ENCODE measurements around the gene MEN1. TPM values are rescaled to one million over a fixed set of nuclear protein-coding genes. Genes with fewer than 3 reads are reported as not detected.

The MEN1 gene
- total and polyA plus RNA-seq, 2 of the 13 experiments (the other 11 are each of a cell fraction or from before 2014, with no cell fraction given), result 20.5 to 27.3 TPM

DNA sequence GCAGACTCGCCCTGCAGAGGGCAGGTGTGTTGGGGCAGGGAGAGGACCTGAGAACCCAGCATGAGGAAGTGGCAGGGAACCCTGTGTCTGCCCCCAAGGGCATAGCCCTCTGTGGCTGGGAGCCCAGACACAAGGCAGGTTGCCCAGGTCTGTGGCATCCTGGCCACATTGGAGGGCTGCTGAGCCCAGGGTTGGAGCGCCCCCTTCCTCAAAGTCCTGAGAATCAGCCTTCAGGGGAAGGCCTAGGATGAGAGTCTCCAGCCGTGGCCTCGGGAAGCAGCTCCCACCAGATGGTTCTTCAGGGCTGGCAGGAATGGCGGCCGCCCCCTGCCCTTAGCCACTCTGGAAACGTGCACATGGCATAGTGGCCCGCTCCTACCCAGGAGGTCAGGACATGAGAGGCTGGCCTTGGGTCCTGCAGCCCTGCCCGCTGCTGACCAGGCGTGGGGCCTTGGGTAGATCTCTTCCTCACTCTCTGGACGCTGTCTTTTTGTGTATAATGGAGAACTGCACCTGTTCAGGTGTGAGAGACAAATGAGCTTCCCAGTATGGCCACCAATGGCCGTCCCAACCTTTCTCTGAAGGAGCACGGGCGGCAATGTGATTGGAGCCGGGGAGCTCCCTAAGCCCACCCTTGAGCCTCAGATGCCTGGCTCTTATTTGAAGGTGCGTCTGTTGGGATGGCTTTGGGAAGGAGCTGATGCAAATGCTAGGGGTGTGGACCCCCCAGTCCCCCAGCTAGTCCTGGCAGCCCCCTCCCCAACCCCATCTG, 38.7 kb upstream of the MEN1 start (continued):
- TF ChIP-seq USF2 (IDR thresholded peaks at IDR 0.05; ENCODE audit: low read depth, low read length) (no peak), USF2 (CRISPR knock-in tag; IDR thresholded peaks at IDR 0.05; ENCODE audit: borderline replicate concordance) (no peak), ATF7-NPFF (CRISPR knock-in tag; IDR thresholded peaks at IDR 0.05; ENCODE audit: low read depth) (no peak), MXI1 (IDR thresholded peaks at IDR 0.05; ENCODE audit: borderline replicate concordance, low read depth, low read length) (no peak), ZNF800 (CRISPR knock-in tag; IDR thresholded peaks at IDR 0.05) (no peak), NFIC (IDR thresholded peaks at IDR 0.05; ENCODE audit: low read length) (no peak), ZSCAN21 (CRISPR knock-in tag; IDR thresholded peaks at IDR 0.05; ENCODE audit: borderline replicate concordance) (no peak), ZNF569 (CRISPR knock-in tag; IDR thresholded peaks at IDR 0.05; ENCODE audit: borderline replicate concordance) (no peak), ZNF207 (IDR thresholded peaks at IDR 0.05; ENCODE audit: borderline replicate concordance) (no peak), ZNF331 (CRISPR knock-in tag; IDR thresholded peaks at IDR 0.05) (no peak), THAP7 (CRISPR knock-in tag; IDR thresholded peaks at IDR 0.05) (no peak), ZNF567 (CRISPR knock-in tag; IDR thresholded peaks at IDR 0.05; ENCODE audit: borderline replicate concordance) (no peak), EP300 (IDR thresholded peaks at IDR 0.05; ENCODE audit: low read depth in 2 of 2, low read length in 2 of 2) (no peak), EP300 (CRISPR knock-in tag; IDR thresholded peaks at IDR 0.05; ENCODE audit: borderline replicate concordance) (no peak), NCOR1 (IDR thresholded peaks at IDR 0.05; ENCODE audit: borderline replicate concordance, low read length) (no peak), TRIM24 (CRISPR knock-in tag; IDR thresholded peaks at IDR 0.05) (no peak), NAIF1 (CRISPR knock-in tag; IDR thresholded peaks at IDR 0.05; ENCODE audit: borderline replicate concordance) (no peak), CCDC6 (CRISPR knock-in tag; IDR thresholded peaks at IDR 0.05) (no peak), KDM2A (CRISPR knock-in tag; IDR thresholded peaks at IDR 0.05; ENCODE audit: borderline replicate concordance, low read depth) (0 out of 2 replicates have a peak, but pooled peaks have one; percentile 35), ZNF280D (CRISPR knock-in tag; IDR thresholded peaks at IDR 0.05) (no peak), POGZ (CRISPR knock-in tag; IDR thresholded peaks at IDR 0.05) (no peak), ZNF552 (CRISPR knock-in tag; IDR thresholded peaks at IDR 0.05; ENCODE audit: borderline replicate concordance) (no peak), ZNF3 (CRISPR knock-in tag; IDR thresholded peaks at IDR 0.05) (no peak)

Measured in HepG2 (cell line).